Gastroesophageal sphincter (tissue), 3 donors: ENCODE results near the gene GUCY1A2.
"Not testable (repeated sequence)": the region's sequence is repeated elsewhere in the genome, so short reads cannot be mapped to it uniquely, and the experiment has no call there.

Experiments used
- POLR2A ChIP-seq, 2 donors: fragments of 450-650 bp; IDR thresholded peaks; one replicate each; pipeline ENCODE4 v1.6.1; 2017; ENCODE audit warnings: antibody characterized with exemption in 2 of 2, mild to moderate bottlenecking in 2 of 2, moderate library complexity in 1 of 2
- POLR2AphosphoS5 ChIP-seq: sonication (generic); formaldehyde crosslinking; IDR thresholded peaks from one replicate; pipeline ENCODE4 v1.6.1; 2017; ENCODE audit warnings: antibody characterized with exemption
- TF ChIP-seq, protein P1 (sequence below), 4 experiments: fragments of 200-600 bp in 2 of 4; fragments of 450-650 bp in 2 of 4; sonication (generic) in 1 of 4; IDR thresholded peaks; one replicate each; pipeline ENCODE4 v1.5.1; 2017 to 2019; ENCODE audit warnings: antibody characterized with exemption in 4 of 4, mild to moderate bottlenecking in 2 of 4, moderate library complexity in 2 of 4

DNA sequence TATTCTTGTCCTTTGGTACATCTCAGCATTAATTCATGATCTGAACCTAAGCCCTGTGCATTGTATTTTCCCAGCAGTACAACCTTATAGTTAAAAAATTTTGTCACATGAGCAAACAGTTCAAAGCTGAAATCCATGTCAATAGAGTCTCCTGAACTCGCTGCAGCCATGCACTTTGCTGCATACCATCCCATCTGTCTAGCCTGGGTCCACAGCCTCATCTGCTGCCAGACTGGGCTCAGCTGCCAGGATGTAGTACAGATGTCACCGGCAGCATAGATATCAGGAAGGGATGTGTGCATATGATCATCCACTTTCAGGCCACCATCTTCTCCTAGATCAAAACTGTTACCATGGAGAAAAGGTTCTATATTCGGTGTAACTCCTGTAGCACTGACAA is 191.7 kb downstream of the GUCY1A2 start:
- TF ChIP-seq, protein P1, sequence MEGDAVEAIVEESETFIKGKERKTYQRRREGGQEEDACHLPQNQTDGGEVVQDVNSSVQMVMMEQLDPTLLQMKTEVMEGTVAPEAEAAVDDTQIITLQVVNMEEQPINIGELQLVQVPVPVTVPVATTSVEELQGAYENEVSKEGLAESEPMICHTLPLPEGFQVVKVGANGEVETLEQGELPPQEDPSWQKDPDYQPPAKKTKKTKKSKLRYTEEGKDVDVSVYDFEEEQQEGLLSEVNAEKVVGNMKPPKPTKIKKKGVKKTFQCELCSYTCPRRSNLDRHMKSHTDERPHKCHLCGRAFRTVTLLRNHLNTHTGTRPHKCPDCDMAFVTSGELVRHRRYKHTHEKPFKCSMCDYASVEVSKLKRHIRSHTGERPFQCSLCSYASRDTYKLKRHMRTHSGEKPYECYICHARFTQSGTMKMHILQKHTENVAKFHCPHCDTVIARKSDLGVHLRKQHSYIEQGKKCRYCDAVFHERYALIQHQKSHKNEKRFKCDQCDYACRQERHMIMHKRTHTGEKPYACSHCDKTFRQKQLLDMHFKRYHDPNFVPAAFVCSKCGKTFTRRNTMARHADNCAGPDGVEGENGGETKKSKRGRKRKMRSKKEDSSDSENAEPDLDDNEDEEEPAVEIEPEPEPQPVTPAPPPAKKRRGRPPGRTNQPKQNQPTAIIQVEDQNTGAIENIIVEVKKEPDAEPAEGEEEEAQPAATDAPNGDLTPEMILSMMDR (IDR thresholded peaks at IDR 0.05) = not testable (repeated sequence)
- not testable (repeated sequence) for TF ChIP-seq POLR2A (IDR thresholded peaks at IDR 0.05); POLR2AphosphoS5
